NCI-H146 treated with DMSO at 0.1 percent for 48 hours (cell line): ENCODE results near the gene CFAP58.

Source experiments
- DNase-seq: peaks from one replicate; lab custom pipeline; 2025; ENCODE audit not compliant: unreplicated experiment; lab: John Stamatoyannopoulos, UW

Gene CFAP58

DNA sequence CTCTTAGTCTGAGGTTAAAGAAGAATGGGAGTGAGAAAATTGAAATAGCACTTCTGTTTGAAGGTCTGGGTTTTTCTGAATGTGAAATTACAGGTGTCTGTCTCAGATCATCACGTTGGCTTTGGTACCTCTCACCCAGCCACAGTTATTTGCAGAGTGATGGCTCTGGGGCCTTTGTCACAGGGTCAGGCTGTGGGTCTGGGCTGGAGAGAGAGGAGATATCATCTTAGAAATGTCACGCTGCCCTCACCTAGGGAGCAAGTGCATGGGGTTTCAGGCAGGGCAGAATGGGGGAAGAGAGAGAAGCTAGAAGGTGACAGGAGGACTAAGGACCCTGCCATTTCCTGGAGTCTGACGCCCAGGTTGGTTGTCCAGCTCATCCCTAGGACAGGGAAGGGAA is 127.2 kb downstream of the CFAP58 start:
- no peak for DNase-seq

DNA sequence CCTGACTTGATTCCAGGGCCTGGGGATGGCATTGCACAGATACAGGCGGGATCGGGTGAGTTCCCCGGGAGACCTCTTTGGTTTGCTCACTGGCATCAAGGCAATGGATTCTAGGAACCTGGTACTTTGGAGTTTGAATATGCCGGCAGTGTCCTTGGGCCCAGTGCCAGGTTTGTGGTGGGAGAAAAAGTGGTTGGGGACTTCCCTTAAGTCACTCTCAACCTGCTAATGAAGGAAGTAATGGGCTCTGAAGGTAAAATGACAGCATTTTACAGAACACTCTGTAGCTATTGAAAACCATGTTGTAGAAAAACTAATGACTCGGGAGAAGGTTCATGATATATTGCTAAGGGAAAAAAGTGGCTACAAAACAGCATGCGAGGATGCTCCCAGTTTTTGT is 129.9 kb downstream of the CFAP58 start:
- DNase-seq = no peak

DNA sequence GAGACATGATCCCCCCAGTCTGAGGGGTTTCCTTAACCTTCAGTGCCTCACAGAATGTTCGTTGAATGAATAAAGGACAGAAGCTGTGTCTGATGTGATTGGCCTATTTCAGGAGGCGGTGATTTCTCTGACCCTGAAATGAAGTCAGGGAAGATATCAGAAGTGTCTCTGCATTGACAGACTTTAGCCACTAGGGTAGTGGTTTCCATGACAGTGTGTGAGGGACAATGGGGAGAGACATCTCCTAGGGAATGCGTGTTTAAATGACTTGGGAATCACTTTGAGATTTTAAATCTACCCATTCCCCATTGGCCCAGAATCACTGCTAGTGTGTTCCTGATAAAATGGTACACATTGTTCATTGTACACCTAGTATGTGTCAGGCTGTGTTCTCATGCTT is 132.0 kb downstream of the CFAP58 start:
- no peak for DNase-seq

DNA sequence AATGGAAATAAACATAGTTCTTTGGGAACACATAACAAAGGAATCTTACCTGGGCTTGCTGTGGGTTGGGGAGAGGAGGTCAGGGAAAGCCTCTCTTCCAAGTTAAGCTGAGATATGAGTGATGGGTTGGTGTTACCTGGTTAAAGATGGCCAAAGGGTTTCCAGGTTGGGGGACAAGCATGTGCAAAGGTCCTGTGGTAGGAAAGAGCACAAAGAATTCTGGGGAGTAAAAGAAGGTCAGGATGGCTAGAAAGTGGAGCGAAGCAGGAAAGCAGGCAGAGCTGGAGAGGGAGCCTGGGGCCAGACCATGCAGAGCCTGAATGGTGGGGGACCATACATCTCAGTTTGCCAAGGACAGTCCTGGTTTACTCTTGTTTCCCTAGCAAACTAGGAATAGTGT is 133.2 kb downstream of the CFAP58 start:
- DNase-seq = no peak

DNA sequence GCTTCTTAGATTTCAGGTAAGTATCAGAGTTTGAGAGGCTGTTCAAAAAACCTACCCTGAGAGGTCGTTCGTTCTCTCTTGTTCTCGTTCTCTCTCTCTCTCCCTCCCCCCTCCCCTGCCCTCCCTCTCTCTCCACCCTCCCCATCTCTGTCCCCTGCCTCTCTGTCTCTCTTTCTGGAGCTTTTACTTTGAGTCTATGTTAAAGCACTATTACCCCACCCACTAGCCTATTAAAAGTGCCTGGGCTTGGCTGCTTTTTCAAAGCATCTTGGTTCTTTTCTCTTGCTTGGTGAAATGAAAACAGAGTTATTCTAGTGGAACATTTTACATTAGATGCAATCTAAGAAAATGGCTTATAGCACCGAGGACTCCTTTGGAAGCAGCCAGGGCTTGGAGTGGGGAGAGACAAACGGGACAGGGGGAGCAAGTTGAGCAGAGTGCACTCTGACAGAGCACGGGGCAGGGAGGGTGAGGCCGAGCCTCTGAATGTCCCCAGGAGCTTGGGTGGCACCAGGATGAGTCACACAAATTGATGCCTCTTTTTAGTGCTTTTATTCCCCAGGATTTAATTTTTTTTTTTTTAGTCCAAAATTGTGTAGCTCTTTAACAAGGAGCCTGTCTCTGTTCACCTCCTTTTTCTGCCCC is 134.3 kb downstream of the CFAP58 start:
- no peak for DNase-seq

DNA sequence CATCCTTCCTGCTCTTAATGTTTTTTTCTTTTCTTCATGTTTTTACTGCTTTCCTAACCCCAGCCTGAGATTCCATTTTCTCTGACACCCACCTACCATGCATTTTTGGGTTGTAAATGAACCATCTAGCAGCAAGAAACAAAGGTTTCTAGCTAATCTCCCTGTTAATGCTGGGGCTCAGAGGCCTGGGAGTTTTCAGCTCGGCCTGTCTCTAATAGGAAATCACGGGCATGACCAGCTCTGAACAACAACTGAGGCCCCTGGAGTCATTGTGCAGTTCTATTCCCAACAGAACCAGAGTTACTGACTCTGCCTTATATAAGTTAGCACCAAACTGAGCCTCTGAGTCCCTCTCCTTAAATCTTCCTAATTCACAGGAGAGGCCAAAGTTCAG is 134.8 kb downstream of the CFAP58 start:
- no peak for DNase-seq

DNA sequence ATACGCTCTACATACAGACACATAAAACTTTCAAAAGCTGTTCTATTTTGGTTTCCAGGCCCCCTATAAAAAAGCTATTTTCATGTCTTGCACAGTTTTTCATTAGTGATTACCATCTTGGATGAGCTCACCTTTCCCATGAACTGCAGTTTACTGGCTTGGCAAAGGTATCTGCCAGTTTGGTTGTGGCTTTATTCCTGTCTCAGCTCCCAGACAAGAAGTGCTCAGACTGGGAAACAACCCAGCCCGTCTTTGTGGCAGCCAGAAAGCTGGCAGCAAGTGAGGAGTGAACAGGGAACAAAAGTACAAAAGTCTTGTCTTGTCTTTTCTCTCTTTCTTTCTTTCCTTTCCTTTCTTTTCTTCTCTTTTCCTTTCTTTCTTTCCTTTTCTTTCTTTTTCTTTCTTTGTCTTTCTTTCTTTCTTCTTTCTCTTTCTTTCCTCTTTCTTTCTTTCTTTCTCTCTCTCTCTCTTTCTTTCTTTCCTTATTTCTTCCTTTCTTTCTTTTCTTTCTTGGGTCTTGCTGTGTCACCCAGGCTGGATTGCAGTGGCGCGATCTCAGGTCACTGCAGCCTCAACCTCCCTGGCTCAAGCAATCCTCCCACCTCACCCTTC is 138.8 kb downstream of the CFAP58 start:
- no peak for DNase-seq

DNA sequence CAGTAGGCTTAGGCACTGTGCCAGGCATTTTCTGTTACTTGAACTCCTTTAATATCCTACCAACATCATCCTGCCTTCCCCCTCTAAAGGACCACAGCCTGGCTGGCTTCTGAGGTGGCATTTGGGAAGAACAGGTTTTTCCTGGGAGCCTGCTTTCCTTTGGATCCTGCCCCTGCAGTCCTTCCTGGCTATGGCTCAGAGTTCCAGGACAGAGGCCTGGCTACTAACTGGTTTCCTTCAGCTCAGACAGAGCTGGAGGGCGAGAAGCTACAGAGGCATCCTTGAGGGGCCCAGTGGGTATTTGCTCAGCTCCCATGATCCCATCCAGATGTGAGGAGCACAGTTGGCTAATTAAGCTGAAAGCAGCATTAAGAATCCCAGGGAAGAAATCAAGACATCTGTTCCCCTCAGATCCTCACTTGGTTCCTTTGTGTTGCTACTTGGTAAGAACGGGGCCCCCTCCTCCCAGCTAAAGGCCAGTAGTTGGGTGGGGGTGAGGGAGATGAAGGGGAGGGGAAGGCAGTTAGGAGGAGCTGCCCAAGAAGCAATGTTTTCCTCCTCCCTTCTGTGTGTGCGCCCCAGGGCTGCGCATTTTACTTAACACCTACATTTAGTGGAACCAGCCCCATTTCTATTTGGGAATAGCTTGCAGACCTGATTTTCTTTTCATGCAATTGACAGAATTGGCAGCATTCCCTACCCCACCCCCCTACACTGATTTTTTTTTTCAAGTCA is 144.9 kb downstream of the CFAP58 start:
- DNase-seq = no peak

DNA sequence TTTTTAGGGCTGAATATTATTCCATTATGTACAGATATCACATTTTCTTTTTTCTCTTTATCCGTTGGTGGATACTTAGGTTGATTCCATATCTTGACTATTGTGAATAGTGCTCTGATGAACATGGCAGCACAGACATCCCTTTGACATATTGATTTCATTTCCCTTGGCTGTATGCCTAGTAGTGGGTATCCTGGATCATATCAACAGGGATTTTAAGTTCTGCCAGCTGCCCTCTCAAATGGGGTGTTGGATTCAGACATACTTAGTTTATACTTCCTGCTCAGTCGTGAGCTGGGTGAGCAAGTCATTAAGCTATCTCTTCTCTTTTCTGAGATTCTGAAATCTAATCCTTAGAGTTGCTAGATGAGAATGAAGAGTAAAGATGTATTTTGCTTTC is 147.8 kb downstream of the CFAP58 start:
- no peak for DNase-seq

DNA sequence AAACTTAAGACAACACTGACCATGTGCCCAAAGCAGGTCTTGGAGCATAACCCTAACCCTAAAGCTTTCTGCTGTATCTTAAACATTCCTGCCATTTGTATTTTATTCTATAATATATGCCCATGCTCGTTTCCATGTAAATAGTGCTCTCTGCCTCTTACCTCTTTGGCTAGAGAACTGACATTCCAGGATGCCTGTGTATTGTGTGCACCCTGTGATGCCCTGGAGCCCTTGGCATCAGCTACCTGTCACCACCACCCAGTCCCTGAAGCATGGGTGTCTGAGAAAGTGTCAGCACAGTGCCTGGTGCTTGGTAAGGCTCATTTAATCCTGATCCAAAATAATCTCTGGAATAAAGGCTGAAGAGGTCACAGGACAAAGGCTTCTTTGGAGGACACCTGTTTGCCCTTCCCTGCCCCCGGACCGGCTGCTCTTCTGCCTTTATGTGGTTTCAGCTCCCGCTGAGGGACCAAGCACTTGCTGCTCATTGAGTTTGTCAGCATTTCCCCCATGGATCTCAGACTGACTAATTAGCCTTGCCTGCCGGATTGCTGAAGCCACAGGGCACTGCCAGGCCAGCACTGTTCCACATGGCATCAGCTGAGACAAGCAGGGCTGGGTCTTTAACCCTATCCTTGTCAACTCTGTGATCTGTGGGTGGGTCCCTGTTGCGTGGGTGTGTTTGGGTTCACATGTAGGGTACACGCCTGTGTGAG is 148.4 kb downstream of the CFAP58 start:
- no peak for DNase-seq

DNA sequence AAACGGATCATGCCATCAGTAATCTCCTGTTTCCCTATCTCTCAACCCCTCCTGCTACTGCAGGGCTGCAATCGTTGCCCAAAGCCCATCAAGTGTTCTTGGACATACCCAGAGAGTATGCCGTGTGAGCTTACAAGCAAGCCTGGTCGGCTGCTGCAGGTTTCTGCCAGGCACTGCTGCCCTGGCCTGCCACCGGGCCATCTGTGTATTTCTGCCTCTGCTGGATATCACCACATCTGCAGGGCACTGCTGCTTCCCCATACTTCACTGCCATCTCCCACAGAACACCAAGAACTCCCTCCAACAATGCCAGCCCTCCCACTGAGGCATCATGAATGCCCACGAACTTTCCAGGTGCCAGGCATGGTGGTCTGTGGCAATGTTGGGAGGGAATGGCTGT is 149.3 kb downstream of the CFAP58 start:
- no peak for DNase-seq
